HG03342 (cell line): ENCODE measurements around the gene CDH13.

Experiments
- ATAC-seq: cut with Tn5 transposase; IDR thresholded peaks from one replicate; pipeline ENCODE4 v1.9.1; 2021; ENCODE audit warnings: mild to moderate bottlenecking, moderate library complexity; ENCODE audit not compliant: unreplicated experiment

Gene CDH13

DNA sequence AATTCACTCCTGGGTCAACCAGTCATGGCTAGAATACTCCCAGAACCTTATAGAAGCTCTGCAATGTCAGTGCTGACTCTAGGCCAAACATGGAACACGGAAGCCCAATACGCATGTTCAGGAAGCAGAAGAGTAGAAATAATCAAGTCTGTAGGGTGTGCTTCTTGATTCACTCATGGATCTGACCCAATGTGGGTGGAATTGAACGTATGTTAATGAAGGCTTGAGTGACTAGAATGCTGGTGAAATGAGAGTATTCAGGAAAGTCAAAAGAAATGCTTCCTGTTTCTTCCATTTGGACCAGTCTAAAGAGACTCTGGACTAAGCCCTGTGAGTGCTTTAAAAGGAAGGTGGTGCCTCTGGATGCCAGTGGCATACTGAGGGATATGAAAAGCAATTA is 395.0 kb downstream of the CDH13 start:
- no peak for ATAC-seq

DNA sequence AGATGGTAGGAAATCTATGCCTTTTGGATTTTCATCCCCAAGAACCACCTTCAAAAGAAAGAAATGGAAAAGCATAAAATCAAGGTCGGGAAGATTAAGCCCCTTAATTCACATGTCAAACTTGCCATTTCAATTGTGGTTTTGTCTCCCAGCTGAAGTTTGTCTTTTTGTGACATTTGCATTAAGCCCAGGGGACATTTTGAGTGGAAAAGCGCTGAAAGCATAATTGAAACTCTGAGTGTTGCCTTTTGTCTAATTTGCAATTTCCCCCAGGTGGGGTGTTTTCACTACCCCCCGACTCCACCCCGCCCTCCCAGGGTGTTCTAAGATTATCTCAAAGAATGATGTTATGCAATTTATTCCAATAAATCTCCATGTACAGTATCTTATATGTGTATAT is 396.2 kb downstream of the CDH13 start:
- no peak for ATAC-seq

DNA sequence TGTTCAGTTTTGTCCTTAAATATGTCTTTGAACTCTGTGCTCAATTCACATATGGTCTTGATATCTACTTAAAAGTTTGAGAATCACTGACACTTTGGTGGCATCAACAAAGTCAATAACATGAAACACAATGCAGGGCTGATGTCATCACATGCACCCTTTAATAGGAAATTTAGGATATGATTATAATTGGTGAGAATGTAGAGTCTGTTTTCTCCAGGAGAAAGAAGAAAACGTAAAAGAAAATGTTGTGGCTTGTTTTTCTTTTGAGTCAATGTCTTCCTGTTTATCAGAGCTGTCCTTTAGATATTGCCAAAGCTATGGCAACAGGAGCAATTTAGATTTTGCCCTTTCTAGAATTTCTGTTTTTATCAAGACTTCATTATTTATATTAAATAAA is 396.9 kb downstream of the CDH13 start:
- no peak for ATAC-seq

DNA sequence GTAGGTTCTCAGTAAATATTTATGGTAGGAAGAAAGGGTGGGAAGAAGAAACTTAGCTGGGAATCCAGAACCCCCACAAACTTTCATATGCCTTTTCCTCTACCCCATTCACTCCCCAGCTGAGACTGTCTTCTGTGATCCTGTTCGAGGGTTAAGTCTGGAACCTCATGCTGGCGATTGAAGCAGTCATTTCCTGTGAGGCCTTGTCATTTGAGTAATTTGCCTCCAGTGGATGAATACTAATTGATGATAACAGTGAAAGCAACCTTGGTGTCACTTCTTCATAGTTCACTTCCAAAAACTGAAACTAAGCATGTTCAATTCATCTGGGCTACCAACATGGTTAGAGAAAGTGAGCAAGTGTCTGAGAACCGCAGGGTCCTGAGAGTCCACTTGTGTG is 401.2 kb downstream of the CDH13 start:
- no peak for ATAC-seq

DNA sequence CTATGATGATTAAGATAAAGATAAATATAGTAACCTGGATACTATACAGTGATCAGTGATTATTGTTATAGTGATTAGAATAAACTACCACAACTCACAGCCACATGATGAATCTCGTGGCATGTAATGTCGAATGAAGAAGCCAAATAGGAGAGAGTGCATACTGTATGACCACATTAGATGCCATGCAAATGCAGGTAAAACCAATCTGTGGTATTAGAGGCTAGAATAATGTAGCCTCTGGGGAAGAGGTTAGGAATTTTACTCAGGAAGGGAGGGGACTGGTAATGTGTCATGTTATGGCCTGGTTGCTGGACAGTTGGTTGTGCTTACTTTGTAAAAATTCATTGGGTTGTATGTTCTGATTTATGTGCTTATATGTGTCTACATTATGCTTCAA is 402.7 kb downstream of the CDH13 start:
- ATAC-seq: no peak

DNA sequence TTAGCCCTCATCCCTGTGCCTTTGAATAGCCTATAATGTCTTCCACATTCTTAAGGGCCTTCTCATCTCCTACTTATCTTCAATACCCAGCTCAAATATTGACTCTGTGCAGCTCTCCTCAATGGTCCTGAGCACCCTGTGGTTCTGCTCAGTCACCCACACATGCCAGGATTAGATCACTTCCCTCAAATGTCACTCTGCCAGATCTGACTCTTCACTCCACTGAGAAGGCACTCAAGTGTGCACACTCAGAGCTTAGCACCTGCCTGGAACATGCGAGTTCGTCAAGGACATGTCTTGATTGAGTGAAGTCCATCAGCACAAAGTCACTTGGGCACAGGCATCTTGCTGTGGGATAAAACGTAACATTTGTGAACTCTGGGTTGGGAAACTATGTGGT is 404.8 kb downstream of the CDH13 start:
- ATAC-seq: no peak

DNA sequence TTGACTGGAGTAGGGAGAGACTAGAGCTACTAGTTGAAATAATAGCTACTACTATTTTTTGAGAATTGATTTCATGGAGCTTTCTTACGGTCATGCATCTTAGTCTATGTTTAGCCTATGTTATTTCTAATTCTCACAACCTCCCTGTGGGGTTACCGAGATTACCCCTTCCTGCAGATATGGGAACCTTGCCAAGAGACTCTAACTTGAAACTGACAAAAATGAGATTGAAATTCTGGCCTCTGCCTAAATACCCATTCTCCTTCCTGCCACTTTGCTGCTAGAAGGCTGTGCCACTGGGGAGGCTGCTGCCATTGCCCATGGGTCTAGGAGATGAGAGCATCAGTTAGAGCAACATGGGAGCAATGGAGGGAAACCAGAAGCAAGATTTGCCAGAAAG is 410.3 kb downstream of the CDH13 start:
- no peak for ATAC-seq

DNA sequence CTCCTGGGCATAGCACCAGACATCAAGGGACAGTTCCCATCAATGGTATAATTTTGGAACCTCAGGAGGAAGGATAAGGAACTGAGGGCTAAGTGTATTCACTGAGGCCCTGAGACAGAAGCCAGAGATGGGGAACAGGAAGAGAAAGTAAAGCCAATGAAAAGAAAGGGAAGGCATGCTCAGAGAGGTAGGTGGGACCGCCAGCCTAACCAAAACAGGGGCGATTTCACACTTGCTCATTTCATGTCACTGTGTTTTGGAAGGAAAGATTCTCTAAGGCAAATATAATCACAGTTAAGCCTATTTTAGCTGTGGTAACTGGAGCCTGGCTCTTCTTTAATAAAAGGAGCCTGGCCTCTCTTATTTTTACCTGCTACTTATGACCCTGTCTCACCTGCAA is 411.1 kb downstream of the CDH13 start:
- no peak for ATAC-seq

DNA sequence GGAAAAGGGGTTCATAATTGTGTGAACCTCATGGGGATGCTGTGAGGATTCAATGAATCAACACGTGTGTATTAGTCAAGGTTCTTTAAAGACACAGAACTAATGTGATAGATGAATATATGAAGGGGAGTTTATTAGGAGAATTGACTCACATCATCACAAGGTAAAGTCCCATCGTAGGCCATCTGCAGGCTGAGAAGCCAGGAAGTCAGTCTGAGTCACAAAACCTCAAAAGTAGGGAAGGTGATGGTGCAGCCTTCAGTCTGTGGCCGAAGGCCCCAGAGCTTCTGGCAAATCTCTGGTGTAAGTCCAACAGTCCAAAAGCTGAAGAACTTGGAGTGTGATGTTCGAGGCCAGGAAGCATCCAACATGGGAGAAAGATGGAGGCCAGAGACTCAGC is 413.4 kb downstream of the CDH13 start:
- no peak for ATAC-seq

DNA sequence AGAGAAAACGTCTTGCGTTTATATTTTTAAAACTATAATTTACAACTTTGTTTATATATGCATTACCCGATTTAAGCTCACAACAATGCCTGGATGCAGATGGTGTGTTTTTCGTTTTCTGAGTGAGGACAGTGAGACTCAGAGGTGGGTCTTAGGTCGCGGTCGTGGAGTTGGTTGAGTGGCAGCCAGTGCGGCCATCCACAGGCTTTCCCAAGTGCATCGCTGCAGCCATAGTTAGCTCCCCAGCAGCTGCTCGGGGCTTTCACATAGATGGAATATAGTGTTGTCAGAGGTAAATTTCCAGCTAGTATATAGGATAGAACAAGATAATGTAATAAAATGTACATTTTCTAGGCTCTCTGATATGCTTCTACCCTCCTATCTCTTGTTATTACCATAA is 417.8 kb downstream of the CDH13 start:
- ATAC-seq: no peak

DNA sequence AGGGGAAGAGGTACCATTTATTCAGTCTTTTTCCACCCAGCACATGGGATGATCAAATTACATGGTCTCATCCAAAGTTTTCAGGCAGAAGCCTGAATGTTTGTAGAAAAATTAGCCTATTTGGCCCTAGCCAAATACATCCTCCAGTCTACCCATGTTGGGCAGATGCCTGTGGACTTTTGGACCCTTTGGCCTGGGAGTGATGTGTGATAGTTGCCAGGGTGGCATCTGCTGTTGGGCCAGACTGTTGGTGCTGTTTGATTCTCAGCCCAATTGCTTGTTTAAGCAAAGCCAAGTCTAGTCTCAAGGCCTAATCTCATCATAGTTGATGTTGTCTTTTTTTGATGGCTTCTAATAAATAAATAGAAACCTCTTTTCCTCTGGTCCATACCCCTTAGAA is 419.0 kb downstream of the CDH13 start:
- ATAC-seq: no peak

DNA sequence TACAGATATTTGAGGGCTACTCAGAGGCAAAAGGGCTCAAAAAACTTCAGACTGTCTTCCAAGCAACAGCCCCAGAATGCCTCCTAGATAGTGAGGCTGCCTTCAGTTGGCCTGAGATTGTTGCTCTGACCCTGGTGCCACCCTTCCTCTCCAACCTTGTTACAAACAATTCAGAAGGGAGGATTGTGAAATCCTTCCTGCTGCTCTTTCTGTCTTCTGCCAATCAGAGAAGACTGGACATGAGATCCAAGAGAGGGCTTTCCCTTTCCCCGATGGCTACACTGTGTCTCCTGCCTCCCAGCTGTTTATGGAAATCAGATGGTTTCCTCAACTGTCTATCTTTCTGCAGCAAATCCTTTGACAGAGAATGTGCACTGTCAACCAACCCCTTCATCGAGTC is 419.9 kb downstream of the CDH13 start:
- no peak for ATAC-seq

DNA sequence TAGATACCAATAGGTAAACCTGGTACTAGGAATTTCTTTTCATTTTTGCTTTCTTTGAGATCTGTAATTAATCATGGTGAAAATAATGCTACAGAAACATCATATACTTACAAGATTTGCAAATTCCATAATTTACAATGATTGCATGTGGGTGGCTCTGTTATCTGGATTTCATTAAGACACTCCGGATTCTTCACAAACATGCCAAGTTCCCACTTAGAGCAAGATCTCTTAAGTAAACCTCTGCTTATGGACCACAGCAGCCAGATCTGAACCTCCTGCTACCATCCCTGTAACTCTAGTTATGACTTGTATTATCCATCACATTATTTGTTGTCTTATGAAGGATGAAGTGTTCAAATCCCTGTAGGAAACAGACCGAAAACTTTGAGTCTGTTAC is 424.7 kb downstream of the CDH13 start:
- ATAC-seq: no peak

DNA sequence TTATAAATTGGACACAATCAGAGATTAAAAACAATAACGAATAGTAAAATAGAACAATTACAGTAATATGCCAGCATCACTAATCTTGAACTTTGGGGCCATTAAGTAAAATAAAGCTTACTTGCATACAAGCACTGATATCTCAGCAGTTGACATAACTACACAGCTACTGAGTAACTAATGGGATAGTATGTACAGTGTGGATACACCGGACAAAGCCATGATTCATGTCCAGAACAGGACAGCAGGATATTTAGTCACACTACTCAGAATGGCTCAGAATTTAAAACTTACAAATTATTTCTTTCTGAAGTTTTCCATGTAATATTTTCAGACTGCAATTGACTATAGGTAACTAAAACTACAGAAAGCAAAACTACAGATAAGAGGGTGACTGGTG is 427.5 kb downstream of the CDH13 start:
- no peak for ATAC-seq

DNA sequence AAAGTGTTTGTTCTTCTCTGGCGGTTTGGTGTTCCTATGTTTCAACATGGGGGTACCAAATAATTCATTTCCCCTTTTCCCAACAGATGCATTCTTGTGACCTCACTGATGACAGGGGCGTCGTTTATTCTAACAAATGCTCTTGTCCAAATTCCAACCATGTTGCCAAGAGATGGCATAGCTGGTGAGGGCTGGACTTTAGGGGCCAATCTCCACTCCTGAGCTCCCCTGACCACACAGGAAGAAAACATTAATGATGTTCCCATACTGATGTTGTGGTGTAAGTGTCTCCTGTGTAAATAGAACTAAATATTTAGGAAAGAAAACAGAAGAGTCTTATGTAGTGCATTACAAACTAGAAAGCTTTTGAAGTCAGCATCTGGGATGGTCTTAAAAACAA is 431.6 kb downstream of the CDH13 start:
- no peak for ATAC-seq

DNA sequence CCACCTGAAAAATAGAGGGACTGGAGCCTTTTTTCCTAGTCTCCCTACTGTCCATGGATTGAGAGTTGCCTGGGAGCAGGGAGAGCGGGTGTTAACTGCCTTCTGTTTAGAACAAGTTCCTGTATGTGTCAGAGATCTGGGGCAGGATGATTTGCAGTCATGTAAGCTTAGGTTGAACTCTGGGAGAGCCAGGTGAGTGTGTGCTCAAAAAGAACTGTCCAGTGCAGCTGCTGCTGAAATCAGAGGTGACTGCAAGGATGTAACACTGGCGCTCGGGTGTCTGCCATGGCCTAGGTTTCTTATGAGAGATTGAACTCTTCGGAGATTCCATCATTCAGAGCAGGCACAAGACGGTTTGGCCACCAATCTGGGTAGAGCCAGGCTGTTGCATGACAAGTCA is 432.5 kb downstream of the CDH13 start:
- ATAC-seq: no peak

DNA sequence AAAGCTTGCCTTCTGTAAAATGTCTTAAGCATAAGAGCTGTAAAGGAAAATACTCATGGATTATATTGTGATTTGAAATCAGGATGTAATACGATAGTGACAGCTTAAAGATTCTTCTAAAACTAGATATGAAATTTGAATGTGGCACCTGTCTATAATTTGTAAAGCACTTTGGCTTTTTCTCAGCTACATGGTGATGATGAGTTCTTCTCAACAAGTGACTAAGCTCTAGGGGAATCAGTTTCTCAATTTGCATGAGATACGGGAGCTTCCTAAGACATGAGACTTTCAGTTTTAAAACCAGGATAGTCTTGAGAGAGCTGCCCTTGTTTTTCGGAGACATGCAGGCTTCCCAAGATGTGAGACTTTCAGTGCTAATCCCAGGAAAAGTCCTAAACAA is 439.2 kb downstream of the CDH13 start:
- no peak for ATAC-seq

DNA sequence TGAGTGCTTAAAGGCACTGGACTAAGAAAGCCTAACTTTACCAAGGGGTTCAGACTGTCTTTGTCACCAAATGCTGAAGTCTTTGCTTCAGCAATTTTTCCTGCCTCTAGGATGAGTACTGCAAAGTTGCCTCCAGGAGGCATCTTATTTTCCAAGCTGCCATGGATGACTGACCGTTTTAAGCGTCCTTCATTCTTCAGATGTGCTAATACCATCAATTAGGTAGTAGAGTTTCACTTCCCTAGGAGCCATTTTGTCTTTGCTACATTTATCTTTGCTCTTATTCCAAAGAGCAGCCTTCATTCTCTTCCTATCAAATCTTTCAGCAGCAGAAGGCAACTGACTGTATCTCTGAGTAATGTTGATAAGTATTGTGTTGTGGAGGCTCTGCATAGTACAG is 440.1 kb downstream of the CDH13 start:
- ATAC-seq: no peak

DNA sequence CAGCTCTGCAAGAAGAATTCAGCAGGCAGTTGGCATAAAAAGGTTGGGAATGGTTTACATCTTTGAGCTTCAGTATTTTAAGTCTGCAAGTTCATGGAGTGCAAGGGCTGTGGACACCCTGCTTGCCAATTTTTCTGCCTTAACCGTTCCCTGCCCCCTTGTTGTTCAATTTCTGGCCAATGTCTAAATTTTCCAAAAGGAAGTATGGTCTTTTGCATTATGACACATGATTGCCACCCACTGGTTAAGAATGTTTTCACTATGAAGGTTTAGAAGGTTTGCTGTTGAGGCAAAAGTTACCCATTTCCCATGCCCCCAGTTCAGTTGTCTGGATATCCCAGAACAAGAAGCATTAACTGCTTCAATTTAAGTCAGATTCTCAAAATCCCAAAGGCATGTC is 441.9 kb downstream of the CDH13 start:
- no peak for ATAC-seq

DNA sequence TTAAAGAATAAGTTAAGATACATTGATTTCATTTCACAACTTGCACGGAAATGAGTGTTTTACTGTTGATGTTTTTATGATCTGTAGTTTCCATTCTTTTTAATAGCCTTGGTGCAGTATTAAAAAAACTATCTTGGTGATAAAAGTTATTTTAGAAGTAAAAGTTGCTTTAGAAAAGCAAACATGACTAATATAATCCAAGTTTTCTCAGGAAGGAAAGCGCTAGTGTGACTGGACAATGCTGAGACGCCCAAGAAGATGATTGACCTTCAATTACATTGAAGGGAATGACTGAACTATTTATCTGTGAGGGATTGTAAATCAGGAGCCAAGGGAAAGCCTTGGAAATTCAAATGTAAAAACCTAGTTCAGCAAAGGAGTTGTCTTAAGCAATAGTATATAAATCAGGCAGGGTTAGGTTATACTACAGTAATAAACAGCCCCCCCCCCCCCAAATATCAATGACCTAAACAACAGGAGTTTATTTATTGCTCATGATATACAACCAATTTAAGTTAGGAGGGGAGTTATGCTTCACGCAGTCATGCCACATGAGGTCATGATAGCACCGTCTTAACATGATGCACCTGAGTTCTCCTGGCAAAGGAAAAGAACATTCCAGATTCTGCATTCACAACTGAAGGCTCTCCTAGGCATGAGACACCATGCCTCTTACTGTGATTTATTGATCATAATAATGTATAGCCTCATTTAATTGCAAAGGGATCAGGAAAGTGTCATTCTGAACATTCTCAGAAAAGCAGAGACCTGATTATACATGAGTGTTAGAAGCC is 443.8 kb downstream of the CDH13 start:
- no peak for ATAC-seq

DNA sequence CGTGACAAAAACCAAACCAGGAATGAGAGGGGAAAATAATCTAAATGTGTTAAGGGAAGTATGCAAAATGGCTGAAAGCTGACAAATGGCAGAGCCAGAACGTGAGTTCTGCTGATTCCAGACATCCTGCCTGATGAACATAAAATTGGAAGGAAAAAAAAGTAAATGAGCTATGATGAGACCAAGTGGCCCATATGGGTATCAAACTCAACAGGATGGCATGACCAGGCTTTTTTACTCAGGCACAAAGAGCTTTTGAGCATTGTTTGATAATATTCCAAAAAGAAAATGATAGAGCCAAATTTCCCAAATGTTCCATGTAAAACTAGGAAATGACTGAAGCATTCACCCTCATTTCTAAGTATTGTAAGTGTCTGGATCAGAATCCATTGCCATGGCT is 449.2 kb downstream of the CDH13 start:
- no peak for ATAC-seq

DNA sequence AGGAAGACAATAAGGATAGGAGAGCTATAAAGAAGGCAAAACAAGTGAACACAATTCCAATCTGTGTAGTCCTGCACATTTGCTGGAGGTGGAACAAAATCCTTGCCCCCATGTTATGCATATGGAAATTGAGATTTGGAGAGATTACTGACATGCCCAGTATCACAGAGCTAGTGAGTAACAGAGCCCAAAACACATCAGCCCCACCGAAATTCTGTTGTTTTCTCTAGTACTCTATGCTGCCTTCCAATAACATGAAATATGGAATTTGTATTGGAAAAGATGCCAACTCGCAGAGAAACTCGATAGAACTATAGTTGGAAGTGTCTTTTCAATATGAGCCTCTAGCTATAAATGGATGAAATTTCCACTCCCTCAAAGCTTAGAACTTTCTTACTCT is 456.6 kb downstream of the CDH13 start:
- no peak for ATAC-seq

DNA sequence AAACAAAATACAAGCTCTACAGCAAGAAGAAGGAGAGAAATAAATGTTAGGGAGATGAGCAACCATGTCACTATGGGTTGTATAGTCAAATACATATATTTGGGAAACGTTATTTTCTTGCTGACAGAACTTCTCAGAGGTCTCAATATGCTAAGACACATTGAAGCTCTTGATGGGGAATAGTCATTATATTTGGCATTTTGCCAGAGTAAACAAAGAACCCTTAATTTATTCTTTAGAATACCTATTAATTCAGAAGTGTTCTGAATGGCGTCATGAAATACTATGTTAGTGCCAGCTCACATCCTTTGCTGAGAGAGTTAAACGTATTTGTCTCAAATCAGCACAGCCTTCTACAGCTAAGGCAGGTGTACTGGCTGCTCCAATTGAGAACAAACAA is 458.9 kb downstream of the CDH13 start:
- ATAC-seq: no peak
